ENCODE measurements around the gene BCCIP.

DNA sequence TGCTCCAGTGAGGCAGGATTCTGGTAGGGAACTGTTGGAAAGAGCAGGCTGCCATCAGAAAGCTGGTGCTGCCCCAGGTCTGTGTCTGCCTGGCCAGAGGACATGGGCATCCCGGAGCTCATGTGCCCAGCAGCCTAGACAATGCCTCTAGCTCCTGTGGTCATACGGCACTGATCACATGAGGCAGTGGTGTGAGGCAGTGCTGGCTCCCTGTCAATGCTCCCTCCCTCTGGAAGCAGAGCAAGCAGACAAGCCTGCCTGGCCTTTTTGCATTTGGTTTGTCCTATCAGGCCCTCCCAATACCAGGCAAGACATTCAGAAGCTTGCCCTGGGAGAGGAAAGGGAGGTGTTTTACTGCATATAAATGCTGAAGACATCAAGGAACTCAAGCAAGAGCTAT, 28.2 kb upstream of the BCCIP start:
- TF ChIP-seq, protein P1, sequence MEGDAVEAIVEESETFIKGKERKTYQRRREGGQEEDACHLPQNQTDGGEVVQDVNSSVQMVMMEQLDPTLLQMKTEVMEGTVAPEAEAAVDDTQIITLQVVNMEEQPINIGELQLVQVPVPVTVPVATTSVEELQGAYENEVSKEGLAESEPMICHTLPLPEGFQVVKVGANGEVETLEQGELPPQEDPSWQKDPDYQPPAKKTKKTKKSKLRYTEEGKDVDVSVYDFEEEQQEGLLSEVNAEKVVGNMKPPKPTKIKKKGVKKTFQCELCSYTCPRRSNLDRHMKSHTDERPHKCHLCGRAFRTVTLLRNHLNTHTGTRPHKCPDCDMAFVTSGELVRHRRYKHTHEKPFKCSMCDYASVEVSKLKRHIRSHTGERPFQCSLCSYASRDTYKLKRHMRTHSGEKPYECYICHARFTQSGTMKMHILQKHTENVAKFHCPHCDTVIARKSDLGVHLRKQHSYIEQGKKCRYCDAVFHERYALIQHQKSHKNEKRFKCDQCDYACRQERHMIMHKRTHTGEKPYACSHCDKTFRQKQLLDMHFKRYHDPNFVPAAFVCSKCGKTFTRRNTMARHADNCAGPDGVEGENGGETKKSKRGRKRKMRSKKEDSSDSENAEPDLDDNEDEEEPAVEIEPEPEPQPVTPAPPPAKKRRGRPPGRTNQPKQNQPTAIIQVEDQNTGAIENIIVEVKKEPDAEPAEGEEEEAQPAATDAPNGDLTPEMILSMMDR (IDR thresholded peaks at IDR 0.05), result no peak
- TF ChIP-seq EP300 (IDR thresholded peaks at IDR 0.05), result no peak
